HepG2 (cell line): ENCODE measurements around the gene POC1B. TPM values are rescaled to one million over a fixed set of nuclear protein-coding genes. Genes with fewer than 3 reads are reported as not detected.

Experiments used
- ADNP ChIP-seq: sonication (generic); formaldehyde crosslinking; IDR thresholded peaks from 2 replicates; pipeline ENCODE4 v1.4.0; 2020; ENCODE audit warnings: missing genetic modification reagents
- ARID3A ChIP-seq: IDR thresholded peaks from 2 replicates; pipeline ENCODE4 v1.6.1; 2012; ENCODE audit warnings: low read depth, low read length, improper control_type of control experiment
- ATF6 ChIP-seq: sonication (generic); formaldehyde crosslinking; conservative IDR thresholded peaks from 2 replicates; pipeline ENCODE4 v1.4.0; 2020; ENCODE audit warnings: missing genetic modification reagents
- BCL3 ChIP-seq: sonication (generic); formaldehyde crosslinking; IDR thresholded peaks from 2 replicates; pipeline ENCODE4 v1.5.1; 2020; ENCODE audit warnings: mild to moderate bottlenecking, missing genetic modification reagents, moderate library complexity
- IRF9 ChIP-seq: sonication (generic); formaldehyde crosslinking; IDR thresholded peaks from 2 replicates; pipeline ENCODE4 v1.8.0; 2022; ENCODE audit warnings: missing genetic modification reagents, mild to moderate bottlenecking, borderline replicate concordance
- NCOA1 ChIP-seq: sonication (generic); formaldehyde crosslinking; IDR thresholded peaks from 2 replicates; pipeline ENCODE4 v1.9.0; 2021; ENCODE audit warnings: missing genetic modification reagents
- NR2C2 ChIP-seq: sonication (generic); formaldehyde crosslinking; IDR thresholded peaks from 2 replicates; pipeline ENCODE4 v1.4.0; 2020; ENCODE audit warnings: missing genetic modification reagents, mild to moderate bottlenecking, moderate library complexity, borderline replicate concordance
- SALL1 ChIP-seq: sonication (generic); formaldehyde crosslinking; IDR thresholded peaks from 2 replicates; pipeline ENCODE4 v1.8.0; 2022; ENCODE audit warnings: mild to moderate bottlenecking, missing genetic modification reagents
- SIN3A ChIP-seq: IDR thresholded peaks from 2 replicates; pipeline ENCODE4 v1.6.1; 2011; ENCODE audit warnings: low read depth, mild to moderate bottlenecking, control low read depth, low read length, borderline replicate concordance
- ZNF280D ChIP-seq: sonication (generic); formaldehyde crosslinking; IDR thresholded peaks from 2 replicates; pipeline ENCODE4 v1.5.1; 2020; ENCODE audit warnings: mild to moderate bottlenecking, missing genetic modification reagents
- ZNF609 ChIP-seq: sonication (generic); formaldehyde crosslinking; IDR thresholded peaks from 2 replicates; pipeline ENCODE4 v1.4.0; 2020; ENCODE audit warnings: mild to moderate bottlenecking, missing genetic modification reagents, borderline replicate concordance
- ZZZ3 ChIP-seq: sonication (generic); formaldehyde crosslinking; IDR thresholded peaks from 2 replicates; pipeline ENCODE4 v1.4.0; 2020; ENCODE audit warnings: missing genetic modification reagents, mild to moderate bottlenecking, borderline replicate concordance
- polyA plus RNA-seq, 8 experiments: library from polyadenylated mRNA; depleted of rRNA in 3 of 8; stranded (reverse) in 7 of 8; unstranded in 1 of 8; fragments of >200 nt; fragmentation: Illumina TruSeq in 4 of 8; extraction: Trizol in 4 of 8; gene quantifications; 2 replicates each; pipeline versions ENCODE4 v1.2.1 to v1.2.3, GENCODE V29; 2011 to 2016; ENCODE audit warnings: low read depth in 4 of 8, missing spikeins in 1 of 8, mixed read lengths in 1 of 8; ENCODE audit not compliant: insufficient read depth in 1 of 8
- total RNA-seq, 5 experiments: library from RNA; depleted of rRNA; stranded (reverse); fragments of >200 nt; fragmentation: Illumina TruSeq; extraction: Trizol; gene quantifications; 2 replicates each; pipeline ENCODE4 v1.2.3, GENCODE V29; 2016; ENCODE audit warnings: low read depth in 1 of 5

POC1B gene
- total and polyA plus RNA-seq, 2 of the 13 experiments (the other 11 are each of a cell fraction or from before 2014, with no cell fraction given), result 9.3 to 11.0 TPM

GRCh38 chr12:89524541-89525304 is 1.1 kb downstream of the POC1B start, which contains the start of gene GALNT4 (continued):
- TF ChIP-seq IRF9 (no peak), ZNF280D (CRISPR knock-in tag) (no peak), SIN3A (0 out of 2 replicates have a peak, but pooled peaks have one; percentile 47), NCOA1 (CRISPR knock-in tag) (no peak), ARID3A (no peak), ZNF609 (CRISPR knock-in tag) (0 out of 2 replicates have a peak, but pooled peaks have one; percentile 14), ATF6 (CRISPR knock-in tag) (no peak), BCL3 (CRISPR knock-in tag) (no peak), NR2C2 (CRISPR knock-in tag) (peak; percentile 45; the same call in 1 of the 2 replicates), ZZZ3 (CRISPR knock-in tag) (0 out of 2 replicates have a peak, but pooled peaks have one; percentile 35), SALL1 (CRISPR knock-in tag) (no peak; the same call in 1 of the 2 replicates), ADNP (CRISPR knock-in tag) (no peak)
